Uterus (tissue), 2 donors: ENCODE results near the gene TRPT1.

Experiments used
- CTCF ChIP-seq, 4 experiments: fragments of 200-600 bp in 2 of 4; fragments of 450-650 bp in 2 of 4; sonication (generic) in 2 of 4; IDR thresholded peaks; one replicate each; pipeline ENCODE4 v1.5.1; 2016 to 2019; ENCODE audit warnings: antibody characterized with exemption in 4 of 4, mild to moderate bottlenecking in 2 of 4, moderate library complexity in 1 of 4
- POLR2A ChIP-seq, 2 donors: fragments of 450-650 bp; IDR thresholded peaks; one replicate each; pipeline ENCODE4 v1.6.1; 2016; ENCODE audit warnings: antibody characterized with exemption in 2 of 2, mild to moderate bottlenecking in 1 of 2, moderate library complexity in 1 of 2

GRCh38 chr11:64185693-64186491 is 40.1 kb downstream of the TRPT1 start, which contains the start of gene STIP1:
- TF ChIP-seq CTCF (IDR thresholded peaks at IDR 0.05) (peak in 3 of 4 experiments; percentile 38 to 57 (median 54)), POLR2A (IDR thresholded peaks at IDR 0.05) (peak; percentile 20 to 92)
